Right renal pelvis (tissue), 4 donors: ENCODE data around the gene TPRG1L. TPM values are rescaled to one million over a fixed set of nuclear protein-coding genes. Genes with fewer than 3 reads are reported as not detected.

Experiments used
- DNase-seq, 4 donors: peaks; one replicate each; pipeline ENCODE4 v3.0.0-alpha.2; 2013; ENCODE audit warnings: low read depth in 4 of 4, low spot score in 3 of 4, missing footprints in 1 of 4
- polyA plus RNA-seq, 4 donors: library from polyadenylated mRNA; unstranded; fragments of 120-200 nt; gene quantifications; one replicate each; pipeline ENCODE4 v1.2.1, GENCODE V29; 2013; ENCODE audit not compliant: insufficient read length in 4 of 4

Gene TPRG1L
- polyA plus RNA-seq, 4 donors = 42.5 to 50.0 (median 46.1) TPM

GRCh38 chr1:3658231-3658615 lies 33.4 kb downstream of the TPRG1L start:
- DNase-seq = no peak

- DNase-seq = no peak
These were observed 34.3 kb downstream of the TPRG1L start for GRCh38 chr1:3659093-3659492.

GRCh38 chr1:3660704-3661103 lies 35.9 kb downstream of the TPRG1L start:
- DNase-seq = no peak

DNA sequence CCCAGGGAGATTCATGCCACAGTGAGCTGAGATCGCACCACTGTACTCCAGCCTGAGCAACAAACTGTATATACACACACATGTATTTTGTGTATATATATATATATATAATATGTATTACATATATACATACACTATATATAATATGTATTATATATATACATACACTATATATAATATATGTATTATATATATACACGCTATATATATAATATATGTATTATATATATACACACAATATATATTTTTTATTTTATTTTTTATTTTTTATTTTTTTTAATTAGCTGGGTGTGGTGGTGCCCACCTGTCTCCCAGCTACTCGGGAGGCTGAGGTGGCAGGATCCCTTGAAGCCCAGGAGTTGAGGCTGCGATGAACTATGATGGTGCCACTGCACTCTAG lies 36.8 kb downstream of the TPRG1L start:
- no peak for DNase-seq

GRCh38 chr1:3662080-3662671 lies 37.4 kb downstream of the TPRG1L start:
- DNase-seq = no peak

- no peak for DNase-seq
These were observed 39.3 kb downstream of the TPRG1L start for GRCh38 chr1:3663999-3664699.

DNA sequence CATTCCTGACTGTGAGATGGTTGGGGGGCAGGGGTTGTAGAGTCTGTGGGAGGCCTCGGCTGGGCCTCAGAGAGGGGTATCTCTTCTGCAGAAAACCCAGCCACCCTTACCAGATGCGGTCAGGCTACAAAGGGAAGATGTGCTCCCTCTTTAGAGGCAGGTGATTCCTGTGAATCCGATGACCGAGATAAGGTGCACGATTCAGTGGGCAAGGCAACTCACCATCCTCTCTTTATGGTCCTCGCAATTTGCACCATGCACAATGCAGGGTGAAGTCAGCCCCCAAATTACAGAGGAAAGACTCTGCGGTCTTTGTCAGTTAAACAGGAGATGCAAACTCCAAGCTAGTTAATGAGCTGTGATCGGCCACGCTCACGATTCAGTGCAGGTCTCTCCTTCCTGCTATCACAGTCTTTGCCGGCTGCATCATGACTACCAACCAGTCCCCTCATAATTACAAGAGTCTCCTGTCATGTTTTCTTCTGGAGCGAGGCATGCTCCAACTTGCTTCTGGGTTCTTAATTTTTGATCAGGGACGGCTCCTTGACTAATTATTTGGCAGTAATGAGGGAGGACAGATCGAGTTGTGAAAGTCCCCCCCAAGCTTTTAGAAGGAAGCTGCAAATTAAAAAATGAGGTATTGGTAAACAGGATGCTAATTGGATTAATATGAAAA lies 40.0 kb downstream of the TPRG1L start:
- DNase-seq = no peak

- no peak for DNase-seq
These were observed 43.3 kb downstream of the TPRG1L start for GRCh38 chr1:3668148-3668547.

GRCh38 chr1:3668585-3669300 lies 43.9 kb downstream of the TPRG1L start:
- DNase-seq = no peak

- no peak for DNase-seq
These were observed 44.6 kb downstream of the TPRG1L start for GRCh38 chr1:3669421-3669821.

DNA sequence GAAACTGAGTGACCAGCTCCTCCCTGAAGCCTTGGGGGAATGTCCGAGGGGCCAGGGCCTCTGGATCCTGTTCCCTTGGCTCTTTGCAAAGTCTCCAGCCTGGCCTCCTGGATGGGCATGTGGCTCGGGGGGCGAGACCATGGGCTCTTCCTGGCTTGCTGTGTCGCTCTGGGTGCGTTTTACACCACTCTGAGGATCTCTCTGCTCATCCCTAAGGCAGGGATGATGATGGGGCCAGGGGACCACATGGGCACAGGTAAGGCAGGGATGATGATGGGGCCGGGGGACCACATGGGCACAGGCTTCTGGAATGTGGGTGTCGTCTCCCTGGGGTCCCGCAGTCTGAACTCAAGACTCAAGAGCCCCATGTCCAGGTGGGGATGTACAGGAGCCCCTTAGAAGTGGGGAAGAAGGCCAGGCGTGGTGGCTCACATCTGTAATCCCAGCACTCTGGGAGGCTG lies 45.2 kb downstream of the TPRG1L start:
- DNase-seq = no peak

DNA sequence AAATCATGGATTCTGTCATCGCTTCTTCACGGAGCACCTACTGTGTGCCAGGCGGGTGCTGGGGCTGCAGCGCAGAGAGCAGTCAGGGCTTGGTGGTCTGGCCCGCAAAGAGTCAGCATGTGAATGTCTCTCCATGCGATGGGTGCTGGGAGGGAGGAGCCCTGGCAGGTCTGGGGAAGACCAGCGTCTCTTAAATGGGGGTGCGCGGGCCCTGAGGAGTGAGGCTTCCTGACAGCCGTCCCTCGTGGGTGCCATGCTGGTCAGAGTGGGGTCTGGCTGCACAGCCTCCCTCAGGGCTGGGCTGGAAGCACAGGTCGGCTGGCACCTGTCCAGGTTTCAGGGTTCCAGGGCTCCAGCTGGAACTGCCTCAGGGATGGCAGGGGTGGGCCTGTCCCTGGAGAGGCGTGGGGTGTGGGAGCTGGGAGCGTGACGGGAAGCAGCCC lies 46.0 kb downstream of the TPRG1L start:
- no peak for DNase-seq

DNA sequence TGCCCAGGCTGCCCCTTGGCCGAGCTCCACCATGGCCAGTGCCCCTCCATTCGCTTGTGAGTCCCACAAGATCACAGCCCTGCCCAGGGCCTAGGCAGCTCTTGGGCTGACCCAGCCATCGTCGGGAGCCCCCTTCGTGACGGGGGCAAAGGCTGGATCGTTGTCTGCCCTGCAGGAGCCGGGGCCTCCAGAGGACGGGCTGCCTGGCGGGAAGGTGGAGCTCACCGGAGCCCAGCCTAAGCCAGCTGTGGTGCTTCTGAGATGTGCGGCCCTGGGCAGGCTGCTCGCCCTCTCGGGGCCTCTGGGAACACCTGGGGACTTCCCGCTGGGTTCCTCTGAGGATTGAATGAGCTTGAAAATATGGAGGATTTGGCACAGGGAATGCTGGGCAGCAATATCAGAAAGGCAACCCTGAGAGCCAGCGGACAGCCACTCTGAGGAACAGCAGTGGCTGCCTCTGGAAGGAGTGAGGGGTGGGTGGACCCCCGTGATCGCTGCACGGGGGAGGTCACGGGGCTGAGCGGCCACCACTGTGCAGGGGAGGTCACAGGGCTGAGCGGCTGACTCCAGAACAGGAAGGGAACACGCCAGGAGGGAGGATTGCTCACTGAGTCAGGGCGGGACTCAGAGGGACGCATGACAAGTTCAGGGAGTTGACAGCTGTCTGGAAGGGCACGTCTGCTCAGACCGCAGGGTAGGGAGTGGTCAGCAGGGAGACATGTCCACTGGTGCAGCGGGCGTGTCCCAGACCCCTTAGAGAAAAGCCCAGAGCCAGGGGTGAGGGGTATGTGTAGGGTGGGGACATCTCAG lies 46.8 kb downstream of the TPRG1L start:
- no peak for DNase-seq

- no peak for DNase-seq
These were observed 47.6 kb downstream of the TPRG1L start for GRCh38 chr1:3672231-3672970.

DNA sequence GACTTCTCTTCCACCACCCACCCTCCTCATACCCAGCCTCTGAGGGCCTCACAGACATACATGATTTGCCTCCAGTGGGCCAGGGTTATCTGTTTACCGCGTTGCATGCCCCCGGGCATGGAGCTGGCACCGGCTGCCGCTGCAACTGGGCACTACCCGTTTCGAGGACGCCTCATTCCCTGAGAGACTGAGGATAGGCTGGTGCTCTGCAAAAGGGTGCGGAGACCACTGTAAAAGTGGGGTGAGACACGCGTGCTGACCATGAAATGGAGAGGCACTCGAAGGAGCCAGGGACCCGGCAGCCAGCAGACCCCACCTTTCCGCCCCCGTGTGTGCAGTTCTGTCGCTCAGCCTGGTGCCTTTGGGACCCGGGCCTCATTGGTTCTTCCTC lies 48.2 kb downstream of the TPRG1L start:
- no peak for DNase-seq

DNA sequence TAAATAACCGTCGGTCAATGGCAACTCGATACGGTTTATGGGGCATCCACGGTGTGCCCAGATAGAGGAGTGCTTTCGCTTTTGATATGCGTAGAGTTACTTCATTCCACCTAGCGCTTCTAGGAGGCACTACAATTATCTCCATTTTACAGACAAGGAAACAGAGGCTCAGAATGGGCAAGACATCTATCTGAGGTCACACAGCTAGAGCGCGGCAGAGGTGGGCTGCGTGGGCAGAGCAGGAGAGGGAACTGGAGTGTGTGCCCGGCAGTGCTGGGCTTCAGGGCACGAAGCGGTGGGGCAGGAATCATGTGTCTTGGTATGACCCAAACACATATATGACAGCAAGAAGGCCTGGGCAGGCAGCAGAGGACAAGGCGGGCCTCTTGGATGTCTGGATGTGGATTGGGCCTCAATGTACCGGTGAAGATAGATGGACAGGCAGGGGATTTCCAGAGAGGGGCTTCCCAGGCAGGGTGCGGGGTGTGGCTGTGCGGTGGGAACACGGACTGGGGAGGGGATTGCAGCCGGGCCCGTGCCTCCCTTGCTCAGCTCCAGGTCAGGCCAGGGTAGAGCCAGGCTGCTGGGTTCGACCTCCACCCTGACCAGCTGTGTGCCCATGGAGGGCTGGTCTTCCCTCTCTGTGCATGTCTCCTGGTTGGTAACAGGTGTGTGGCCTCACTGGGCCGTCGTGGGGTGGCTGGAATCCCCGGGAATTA lies 48.7 kb downstream of the TPRG1L start:
- DNase-seq = no peak

DNA sequence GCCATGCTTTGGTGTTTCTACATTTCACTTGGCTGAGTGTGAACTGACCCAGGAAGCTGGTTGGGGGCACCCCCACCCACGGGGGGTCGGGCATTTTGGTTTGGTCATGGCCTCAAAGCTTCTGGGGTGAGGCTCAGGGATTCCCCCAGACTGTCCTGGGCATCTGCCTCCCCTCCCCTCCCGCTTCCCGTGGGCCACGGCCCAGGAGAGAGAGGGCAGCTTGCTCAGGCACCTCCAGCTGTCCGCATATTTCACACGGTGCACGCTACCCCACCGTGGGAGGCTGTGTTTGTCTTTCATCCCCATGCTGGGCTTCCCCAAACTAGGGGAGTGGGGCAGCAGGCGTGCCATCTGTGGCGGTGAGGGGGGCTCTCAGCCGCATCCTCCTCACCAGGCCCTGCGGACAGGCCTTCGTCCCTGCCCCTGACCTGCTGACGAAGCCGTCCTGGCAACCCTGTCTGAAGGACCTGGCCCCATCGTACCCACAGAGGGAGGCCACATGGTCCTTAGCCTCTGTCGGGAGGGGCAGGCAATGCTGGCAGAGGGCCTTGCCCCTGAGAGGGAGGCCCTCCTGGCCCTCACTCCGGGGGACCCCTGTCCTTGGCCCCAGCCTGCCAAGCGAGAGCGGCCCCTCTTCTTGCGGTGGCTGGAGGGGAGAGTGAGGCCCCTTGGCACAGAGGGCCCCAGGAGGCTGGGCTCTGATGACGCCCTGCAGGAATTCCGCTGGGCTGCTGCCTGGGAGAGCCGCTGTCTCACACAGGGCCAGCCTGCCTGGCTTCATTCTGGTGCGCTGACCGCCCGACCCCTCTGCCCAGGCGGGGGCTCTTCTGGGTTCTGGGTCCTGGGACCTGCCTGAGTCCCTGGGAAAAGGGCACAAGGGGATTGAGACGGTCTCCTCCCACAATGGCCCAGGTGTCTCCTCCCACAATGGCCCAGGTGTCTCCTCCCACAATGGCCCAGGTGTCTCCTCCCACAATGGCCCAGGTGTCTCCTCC lies 49.6 kb downstream of the TPRG1L start:
- no peak for DNase-seq

GRCh38 chr1:3675436-3675835 lies 50.6 kb downstream of the TPRG1L start:
- DNase-seq = no peak
